Left forelimb (tissue), 1 donor: ENCODE results near the gene BMF.
"Not testable (repeated sequence)": the region's sequence is repeated elsewhere in the genome, so short reads cannot be mapped to it uniquely, and the experiment has no call there.

Source experiments
- DNase-seq: peaks from one replicate; pipeline ENCODE4 v3.0.0-alpha.2; 2018; ENCODE audit warnings: low spot score

The BMF gene

DNA sequence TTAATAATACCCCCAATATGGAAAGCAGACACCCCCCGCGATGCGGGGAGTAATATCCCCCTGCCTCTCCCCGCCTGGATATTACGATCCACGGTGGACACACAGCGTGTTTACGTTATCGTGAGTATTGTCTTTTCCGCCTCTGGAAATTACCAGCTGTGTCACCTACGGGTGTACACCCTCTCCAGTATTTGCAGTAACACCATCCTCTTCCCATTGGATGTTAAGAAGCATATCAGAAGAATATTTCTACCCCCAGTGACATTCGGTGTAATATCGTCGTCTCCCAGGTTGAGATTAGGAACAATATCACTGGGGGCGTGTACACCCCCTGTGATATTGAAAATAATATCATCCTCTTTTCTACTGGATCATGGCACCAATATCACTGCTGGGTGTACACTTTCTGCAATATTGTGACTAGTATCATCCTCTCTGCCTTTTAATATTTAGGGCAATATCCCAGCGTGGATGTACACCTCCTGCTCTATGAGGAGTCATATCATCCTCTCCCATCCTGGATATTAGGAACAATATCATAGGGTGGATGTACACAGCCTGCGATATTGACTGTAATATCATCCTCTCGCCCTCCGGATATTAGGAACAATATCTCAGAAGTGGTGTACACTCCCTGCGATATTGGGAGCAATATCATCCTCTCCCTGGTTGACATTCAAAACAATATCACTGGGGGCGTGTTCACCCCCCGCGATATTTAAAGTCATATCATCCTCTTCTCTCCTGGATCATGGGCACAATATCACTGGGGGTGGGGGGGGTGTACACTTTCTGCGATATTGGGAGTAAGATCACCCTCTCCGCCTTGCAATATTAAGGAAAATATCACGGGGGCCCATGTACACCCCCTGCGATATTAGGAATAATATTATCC, 20.3 kb upstream of the BMF start:
- DNase-seq = peak; percentile 6

DNA sequence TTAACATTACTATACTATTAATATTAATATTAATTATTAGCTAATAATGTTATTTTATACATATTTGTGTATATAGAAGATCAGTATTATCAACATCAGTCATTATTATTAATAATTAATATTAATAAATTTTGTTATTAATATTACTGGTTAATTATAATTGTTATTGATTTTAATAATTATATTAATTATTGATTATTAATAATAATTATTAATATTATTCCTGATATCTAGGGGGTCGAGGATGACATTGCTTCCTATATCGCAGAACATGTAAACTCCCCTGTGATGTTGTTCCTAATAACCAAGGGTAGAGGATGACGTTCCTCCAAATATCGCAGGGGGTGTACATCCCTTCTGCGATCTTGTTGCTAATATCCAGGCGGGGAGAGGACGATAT, 17.3 kb upstream of the BMF start:
- no peak for DNase-seq

DNA sequence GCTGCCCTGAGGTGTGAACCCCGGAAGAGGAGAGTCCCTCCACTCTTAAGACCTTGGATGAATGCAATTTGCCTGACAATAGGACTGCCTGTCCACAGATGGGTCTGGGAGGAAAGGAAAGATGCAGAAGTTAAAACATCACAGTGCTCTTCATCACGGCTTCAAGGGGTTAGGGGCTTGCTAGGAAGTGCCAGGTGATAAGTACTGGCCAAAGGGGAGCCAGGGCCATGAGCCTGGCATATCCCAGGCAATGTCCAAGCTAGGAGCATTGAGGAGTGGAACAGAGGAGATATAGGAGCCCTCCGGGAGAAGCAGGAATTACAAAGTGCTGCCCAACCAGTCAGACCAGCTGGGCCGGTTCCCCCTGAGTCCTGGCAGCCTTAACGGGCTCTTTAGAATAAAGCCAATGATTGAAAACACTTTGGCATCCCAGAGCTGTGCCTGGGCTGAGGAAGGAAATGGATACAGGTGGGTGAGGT, 16.2 kb upstream of the BMF start:
- DNase-seq = not testable (repeated sequence)

DNA sequence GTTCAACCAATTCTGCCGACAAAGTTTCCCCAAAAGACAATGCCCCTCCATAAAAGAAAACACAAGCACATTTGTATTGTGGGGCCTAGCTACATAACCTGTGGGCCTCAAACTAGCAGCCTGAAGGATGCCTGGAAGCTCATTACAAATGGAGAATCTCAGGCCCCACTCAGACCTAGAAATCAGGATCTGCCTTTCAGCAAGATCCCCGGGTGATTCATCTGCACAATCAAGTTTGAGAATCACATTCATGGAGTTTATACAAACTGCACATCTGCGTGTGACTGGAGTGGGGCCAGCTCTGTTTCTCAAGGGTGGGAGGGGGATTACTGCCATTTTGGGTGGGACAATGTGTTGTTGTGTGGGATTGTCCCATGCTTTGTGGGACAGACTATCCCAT, 15.7 kb upstream of the BMF start:
- DNase-seq = peak; percentile 23

DNA sequence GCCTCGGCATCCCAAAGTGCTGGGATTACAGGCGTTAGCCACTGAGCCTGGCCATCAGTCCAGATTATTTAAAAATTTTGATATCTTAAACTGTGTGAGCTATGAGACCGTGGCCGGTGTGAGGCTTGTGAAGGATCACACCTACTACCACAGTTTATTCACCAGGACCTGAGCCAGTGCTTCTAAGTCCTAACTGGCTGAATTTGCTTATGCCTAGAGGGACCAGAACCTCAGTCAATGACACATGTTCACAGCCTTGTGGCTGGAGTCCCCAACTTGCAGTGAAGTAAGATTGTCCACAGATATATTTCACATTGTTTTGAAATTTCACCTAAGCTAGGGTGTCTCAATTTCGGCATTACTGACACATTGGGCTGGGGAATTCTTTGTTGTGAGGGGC, 15.2 kb upstream of the BMF start:
- not testable (repeated sequence) for DNase-seq

DNA sequence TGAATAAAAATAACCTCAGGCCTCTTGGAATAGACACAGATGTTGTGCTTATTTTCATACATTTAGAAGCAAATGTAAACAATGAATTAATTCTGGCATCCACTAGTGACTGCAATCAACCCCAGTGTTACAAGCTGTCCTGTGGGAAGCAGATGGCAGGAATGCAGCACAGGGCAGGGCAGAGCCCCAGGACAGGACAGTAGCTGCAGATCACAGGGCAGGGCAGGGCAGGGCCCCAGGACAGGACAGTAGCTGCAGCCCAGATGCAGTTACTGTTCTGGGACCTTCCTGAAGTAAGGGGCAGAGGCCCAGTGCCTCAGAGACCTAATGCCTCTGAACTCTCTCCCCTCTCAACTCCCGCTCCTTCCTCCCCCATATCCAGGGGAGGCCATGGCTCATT, 14.3 kb upstream of the BMF start:
- DNase-seq = peak; percentile 58

DNA sequence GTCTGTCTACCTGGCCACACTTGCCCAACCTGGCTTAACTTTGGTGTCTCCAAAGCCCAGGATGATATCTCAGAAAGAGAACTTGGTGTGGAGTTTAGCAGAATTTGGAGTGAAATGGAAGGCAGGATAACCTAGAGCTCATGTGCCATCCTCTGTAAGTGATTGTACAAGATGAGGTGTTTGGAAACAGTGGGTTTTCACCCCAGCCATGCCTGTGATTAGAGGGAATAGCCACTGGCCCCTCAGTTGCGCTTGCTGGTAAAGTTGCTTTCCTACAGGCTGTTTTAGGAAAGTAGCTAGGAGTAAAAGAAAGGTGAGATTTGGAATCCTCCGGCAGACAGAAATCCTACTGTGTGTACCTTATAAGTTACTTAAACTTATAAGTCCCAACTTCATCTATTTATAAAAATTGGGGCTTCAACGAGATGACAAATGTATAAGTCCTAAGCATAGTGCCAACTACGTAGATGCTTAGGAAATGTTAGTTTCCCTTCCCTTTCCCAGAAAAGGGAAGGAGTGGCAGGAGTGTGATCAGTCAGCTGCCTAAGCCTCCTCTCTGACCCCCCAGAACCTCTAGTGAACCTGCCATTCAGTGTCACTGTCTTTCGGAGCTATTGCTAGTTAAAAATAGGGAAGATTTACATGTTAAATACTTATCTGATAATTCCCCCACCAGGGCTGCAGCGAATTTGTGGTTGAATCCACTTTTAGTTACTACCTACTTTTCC, 13.4 kb upstream of the BMF start:
- peak; percentile 20 for DNase-seq

DNA sequence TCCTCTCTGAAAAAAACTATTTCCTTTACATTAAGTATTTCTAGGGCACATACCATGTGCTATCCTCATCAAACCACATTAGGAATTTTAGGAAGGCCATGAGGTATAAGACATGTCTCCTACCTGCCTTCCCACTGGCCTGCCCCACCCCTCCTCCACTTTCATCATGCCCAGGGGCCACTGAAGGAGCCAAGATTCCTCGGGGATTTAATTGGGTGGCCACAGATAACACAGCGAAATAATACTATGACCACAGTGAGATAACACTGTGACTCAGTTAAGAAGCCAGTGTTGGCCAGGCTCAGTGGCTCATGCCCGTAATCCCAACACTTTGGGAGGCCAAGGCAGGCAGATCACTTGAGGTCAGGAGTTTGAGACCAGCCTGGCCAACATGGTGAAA, 9.8 kb upstream of the BMF start:
- peak; percentile 25 for DNase-seq

DNA sequence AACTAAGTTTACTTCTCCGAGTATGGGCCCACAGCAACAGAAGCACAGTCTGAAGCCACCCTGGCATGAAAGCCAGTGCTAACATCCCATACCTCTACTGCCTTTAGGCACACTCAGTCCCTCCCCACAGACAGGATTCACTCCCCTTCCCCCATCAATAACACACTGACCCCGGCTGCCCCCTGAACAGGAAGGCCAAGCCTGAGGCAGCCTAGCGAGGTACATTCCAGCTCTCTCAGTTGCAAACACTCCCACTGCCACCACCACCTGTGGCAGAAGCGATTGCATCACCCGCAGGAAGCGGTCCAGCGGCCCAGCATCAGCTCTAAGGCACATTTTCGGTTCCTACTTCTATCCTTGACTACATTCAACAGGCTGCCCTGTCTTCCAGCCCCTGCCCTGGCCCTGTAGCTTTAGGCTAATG, 7.0 kb upstream of the BMF start:
- no peak for DNase-seq

DNA sequence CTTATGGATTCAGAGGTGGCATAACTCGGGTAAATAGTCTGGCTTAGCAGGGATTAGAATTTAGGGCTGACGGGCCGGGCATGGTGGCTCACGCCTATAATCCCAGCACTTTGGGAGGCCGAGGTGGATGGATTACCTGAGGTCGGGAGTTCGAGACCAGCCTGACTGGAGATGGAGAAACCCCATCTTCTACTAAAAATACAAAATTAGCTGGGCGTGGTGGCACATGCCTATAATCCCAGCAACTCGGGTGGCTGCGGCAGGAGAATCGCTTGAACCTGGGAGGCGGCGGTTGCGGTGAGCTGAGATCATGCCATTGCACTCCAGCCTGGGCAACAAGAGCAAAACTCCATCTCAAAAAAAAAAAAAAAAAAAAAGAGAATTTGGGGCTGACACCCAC, 6.4 kb upstream of the BMF start:
- DNase-seq = not testable (repeated sequence)

DNA sequence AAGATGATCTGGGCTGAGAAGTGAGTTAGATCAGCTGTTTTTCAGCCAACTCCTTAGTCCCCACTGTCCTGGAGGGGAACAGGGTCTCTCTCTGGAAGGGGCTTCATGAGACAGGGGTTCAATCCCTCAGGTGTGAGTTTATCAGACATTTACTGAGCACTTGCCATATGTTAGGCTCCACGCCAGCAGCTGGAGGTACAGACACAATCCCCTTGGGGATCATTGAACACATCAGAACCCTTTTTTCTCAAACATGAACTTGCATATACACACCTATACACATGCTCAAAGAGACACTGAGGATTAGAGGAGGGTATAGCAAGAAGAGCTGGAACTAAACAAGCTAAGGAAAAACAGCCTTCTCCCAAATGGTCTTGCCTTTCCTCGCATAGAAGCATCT, 5.5 kb upstream of the BMF start:
- DNase-seq = no peak

DNA sequence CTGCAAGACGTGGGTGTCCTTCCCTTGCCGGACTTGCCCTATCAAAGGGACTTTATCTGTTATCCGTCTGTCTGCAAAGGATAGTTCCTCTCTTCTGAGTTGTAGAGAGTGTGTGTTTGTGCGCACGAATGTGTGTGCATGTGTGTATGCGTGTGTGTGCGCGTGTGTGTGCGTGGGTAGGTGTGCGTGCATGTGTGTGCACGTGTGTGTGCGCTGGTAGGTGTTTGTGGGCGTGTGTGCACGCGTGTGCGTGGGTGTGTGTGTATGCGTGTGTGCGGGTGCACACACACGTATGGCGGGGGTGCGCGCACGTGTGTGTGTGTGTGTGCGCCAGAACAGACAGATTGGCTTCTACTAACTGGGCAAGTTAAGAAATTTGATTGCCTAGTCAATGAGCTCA, 4.1 kb upstream of the BMF start:
- DNase-seq = no peak

DNA sequence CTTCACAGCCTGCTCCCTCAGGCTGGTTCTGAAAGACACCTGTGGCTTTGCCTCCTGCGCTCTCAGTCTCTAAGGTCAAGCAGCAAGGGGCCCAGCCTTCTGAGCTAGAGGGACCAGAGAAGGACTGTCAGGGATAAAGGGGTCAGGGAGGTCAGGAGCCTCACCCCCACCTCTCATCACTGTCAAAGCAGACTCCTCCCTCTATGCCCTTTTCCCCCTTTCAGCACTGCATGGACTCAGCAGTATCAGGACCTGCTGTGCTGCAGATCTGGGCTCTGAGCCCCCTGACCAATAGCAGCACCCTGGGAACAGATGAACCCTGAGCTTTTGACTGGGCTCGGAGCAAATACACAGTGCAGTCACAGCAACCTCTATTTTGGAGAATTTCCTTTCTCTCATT, 3.2 kb upstream of the BMF start:
- DNase-seq = no peak

DNA sequence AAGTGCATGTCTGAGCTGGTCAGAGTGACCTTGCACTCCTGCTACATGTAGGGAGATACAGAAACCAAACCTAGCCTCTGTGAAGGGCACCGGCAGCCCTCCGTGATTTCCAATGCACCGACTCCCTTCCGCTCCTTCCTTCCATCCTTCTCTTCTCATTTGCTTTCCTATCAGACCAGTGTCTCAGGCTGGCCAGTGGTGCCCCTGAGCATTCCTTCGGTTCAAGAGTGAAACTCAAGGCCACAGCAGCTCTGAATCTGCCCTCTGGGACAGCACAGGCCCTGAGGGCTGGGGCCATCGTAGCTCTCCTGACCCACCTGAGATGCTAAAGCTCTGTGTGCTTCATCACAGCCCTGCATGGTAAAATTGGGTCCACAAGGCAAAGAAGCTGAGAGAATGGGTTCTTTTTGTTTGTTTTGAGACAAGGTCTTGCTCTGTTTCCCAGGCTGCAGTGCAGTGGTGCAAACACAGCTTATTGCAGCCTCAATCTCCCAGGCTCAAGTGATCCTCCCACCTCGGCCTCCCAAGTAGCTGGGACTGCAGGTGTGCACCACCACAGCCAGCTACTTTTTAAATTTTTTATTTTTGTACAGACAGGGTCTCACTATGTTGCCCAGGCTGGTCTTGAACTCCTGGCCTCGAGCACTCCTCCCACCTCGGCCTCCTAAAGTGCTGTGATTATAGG, 2.3 kb upstream of the BMF start:
- DNase-seq = no peak

DNA sequence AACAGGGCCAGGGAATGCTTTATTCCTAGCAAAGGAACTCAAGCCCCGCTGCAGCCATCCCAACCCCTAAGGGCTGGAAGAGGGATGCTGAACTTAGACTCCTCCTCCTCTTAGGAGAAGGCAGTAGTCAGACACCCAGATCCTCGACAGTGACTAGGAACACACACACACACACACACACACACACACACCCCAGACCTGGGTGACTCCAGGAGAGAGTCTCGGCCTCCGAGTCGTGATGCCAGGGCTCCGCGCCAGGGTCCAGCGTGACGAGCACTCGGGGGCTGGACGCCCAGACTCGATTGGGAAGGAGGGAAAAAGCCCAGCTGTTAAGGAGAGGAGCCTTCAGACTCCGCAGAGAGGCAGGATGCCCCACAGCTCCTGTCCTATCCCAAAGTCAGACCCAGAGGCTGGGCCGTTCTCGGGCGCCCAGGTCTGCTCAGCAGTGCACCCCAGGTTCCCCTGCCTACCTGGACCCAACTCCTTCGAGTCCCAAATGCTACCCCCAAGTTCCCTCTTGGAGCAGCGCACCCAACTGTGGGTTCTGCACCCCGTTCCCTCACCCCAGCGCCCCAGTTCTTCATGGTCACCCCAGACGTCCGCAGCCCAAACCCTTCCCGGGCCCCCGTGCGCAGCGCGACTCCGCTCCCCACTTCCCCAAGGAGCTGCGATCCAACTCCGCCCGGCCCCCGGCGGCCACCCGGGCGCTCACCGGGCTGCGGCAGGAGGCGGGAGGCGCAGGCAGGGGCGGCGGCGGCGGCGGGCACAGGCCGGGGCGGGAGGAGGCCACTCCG, 421 bp downstream of the BMF start:
- no peak for DNase-seq

DNA sequence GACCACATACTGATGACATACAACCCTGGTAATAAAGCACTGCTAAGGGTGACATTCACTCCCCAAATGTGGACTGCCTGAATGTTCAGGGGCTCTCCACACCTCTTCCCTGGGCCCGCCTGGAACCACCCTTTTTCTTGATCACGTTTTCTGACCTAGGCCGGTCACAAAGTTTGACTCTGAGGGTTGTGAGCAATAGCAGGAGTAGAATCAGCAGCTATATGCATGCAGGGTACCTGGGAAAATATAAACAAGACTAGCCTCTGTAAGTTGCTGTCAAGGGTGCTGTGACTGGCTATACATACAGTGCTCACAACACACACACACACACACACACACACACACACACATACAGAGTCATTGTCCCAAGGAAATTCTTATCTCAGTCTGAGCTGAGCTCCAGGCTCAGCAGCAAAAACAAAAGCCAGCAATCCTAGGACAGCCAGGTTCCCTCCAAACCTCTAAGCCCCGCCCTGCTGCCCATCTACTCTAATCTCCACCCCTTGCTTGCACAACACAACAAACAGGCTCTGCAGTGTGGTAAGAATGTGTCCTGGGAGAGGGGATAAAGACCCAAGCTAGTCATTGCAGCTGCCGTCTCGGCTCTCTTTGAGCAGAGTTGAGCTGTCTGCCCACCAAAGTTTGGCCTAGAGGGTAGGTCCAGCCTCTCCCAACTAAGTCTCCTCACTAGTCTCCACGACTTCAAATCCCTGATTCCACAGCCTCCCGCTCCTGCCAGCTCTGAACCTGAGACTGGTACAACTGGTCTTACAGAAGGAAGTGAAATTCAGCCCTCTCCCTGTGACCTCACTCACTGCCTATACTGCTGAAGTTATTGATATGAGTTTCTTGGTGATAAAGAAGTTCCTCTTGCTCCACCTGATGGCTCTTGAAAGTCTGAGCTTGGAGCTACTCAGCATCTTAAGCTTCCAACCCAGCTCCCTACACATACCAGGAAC, 2.2 kb downstream of the BMF start:
- no peak for DNase-seq

DNA sequence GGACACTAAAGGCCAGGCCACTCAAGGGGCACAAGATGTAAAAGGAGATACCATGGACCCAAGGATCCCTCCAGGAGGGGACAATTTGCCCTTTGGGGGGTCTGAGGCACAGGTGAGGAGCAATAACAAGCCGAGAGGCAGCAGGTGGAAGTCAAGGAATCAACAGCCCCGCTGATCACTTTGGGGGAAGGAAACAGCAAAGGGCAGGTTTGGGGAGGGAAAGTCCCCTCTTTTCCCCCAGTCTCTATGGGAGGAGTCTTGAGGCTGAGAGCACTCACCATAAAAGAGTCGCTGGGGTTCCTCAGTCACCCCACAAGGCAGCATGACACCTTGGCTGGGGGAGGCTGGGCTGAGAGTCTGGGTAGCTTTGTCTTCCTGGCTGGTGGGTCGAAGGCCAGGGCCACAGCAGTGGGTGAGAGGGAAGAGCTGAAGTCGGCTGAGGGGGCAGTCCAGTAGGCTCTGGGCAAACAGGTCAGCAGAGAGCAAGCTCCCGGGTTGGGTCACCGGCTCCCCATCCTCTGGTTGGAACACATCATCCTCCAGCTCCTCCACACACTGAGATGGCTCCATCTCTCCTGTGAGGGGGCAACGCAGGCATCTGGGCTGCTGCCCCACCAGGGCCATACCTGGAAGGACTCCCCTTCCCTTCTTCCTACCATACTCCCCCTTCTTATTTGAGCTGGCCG, 3.0 kb downstream of the BMF start:
- no peak for DNase-seq

DNA sequence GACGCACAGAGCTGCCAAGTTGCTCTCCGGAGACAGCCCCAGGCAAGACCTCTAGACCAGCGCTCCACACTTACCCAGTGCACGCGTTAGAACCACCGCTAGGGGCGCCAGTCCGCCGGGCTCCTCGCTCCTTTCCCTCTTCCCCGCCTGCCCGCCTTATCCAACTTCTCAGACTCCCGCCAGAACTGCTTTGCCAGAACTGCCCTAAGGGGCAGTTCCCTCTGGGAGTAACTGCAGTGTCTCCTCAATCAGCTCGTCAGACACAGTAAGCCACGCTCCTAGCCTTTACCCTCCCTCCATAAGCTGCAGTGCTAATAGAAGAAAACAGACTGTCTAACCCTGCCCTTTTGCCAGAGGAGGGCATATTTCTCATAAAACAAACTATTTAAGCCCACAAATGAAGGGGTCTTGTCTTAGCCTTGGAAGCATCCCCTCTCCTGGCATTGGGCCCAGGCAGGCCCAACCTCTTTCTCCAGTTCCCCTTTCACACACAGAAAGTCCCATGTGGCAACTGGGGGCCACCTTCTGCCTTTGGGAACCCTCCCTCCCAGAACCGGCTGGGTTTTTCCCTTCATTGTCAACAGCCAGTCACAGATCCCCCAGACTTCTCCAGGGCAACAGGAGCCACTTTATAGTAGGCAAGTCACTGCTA, 3.7 kb downstream of the BMF start:
- DNase-seq = peak; percentile 92

DNA sequence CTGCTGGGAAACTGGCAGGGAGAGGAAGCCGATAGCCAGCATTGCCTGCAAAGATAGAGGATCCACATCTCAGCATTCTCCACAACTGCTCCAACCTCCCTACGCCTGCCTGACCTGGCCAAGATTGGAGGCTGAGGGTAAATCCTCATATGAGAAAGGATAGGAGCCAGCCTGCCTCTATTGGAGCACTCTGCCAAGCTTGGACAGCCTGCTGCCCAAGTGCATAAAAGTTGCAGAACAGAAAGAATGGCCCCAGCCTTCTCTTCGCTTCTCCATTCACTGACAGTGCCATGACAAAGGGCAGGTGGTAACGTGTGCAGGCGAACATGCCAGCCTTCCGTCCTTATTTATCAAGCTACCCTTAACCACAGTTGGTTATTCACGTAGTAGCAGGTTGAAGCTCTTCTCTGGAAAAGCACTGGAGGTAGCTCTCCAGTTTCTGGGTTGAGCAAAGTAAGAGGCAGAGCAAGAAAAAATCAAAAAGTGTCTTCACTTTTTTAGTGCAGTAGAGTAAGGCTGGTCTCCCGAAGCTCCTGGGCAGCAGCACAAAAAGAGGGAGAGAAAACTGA, 4.3 kb downstream of the BMF start:
- DNase-seq = no peak
